HL-60 (cell line): ENCODE data around the gene MSI2.

Source experiments
- DNase-seq, 2 experiments: peaks; one replicate each; pipeline ENCODE4 v3.0.0-alpha.2; 2010 to 2020; ENCODE audit warnings: low read depth in 1 of 2, low spot score in 1 of 2
- H3K27ac ChIP-seq: fragments of 250-450 bp; sonication (Bioruptor Pico); replicated peaks from 2 replicates; pipeline ENCODE4 v1.5.1; 2020; ENCODE audit warnings: mild to moderate bottlenecking, moderate library complexity
- H3K27me3 ChIP-seq: fragments of 250-450 bp; sonication (Bioruptor Pico); 2 replicates; pipeline ENCODE4 v1.5.1; 2021; ENCODE audit warnings: mild to moderate bottlenecking, moderate library complexity; ENCODE audit not compliant: insufficient read depth, poor library complexity, severe bottlenecking
- H3K4me3 ChIP-seq: replicated peaks from 2 replicates; pipeline ENCODE4 v1.5.1; 2011; ENCODE audit warnings: mild to moderate bottlenecking, control low read depth, low read length; ENCODE audit not compliant: insufficient read depth
- CTCF ChIP-seq: IDR thresholded peaks from one replicate; pipeline ENCODE4 v1.5.1; 2011; ENCODE audit warnings: low read length, control low read depth, inconsistent platforms; ENCODE audit not compliant: insufficient read depth
- GABPA ChIP-seq: IDR thresholded peaks from 2 replicates; pipeline ENCODE4 v1.6.1; 2012; ENCODE audit warnings: low read depth
- POLR2AphosphoS5 ChIP-seq: IDR thresholded peaks from 2 replicates; pipeline ENCODE4 v1.6.1; 2012; ENCODE audit warnings: low read depth
- REST ChIP-seq: IDR thresholded peaks from 2 replicates; pipeline ENCODE4 v1.6.1; 2012; ENCODE audit warnings: low read depth; ENCODE audit not compliant: insufficient replicate concordance
- SPI1 ChIP-seq: IDR thresholded peaks from 2 replicates; pipeline ENCODE4 v1.6.1; 2012; ENCODE audit warnings: low read depth, mild to moderate bottlenecking, borderline replicate concordance

The MSI2 gene

GRCh38 chr17:57515662-57516211 is 259.4 kb downstream of the MSI2 start:
- no peak overlapping the region for H3K27ac ChIP-seq
- H3K27me3 ChIP-seq: no peaks in the 10 kb centered on the region
- TF ChIP-seq SPI1: no peak
- TF ChIP-seq REST: no peak
- TF ChIP-seq CTCF: no peak
- TF ChIP-seq GABPA: no peak
- TF ChIP-seq POLR2AphosphoS5: no peak
- DNase-seq: no peak
- H3K4me3 ChIP-seq: no peak overlapping the region

- no peak overlapping the region for H3K4me3 ChIP-seq
- no peak overlapping the region for H3K27ac ChIP-seq
- no peak for DNase-seq
- H3K27me3 ChIP-seq: no peaks in the 10 kb centered on the region
- no peak for TF ChIP-seq REST
- TF ChIP-seq CTCF: no peak
- no peak for TF ChIP-seq GABPA
- TF ChIP-seq SPI1: no peak
- no peak for TF ChIP-seq POLR2AphosphoS5
Observed at GRCh38 chr17:57516290-57517230, 260.2 kb downstream of the MSI2 start.

- Histone ChIP-seq H3K27me3 (no peaks in the 10 kb centered on the region), H3K27ac (no peak overlapping the region), H3K4me3 (no peak overlapping the region)
- TF ChIP-seq REST (no peak), SPI1 (no peak), GABPA (no peak), POLR2AphosphoS5 (no peak), CTCF (no peak)
- no peak for DNase-seq
Observed at GRCh38 chr17:57517273-57517631, 260.9 kb downstream of the MSI2 start.
